Psoas muscle (tissue), 8 donors: ENCODE measurements around the gene TMEM130. TPM values are rescaled to one million over a fixed set of nuclear protein-coding genes. Genes with fewer than 3 reads are reported as not detected.
"Not testable (repeated sequence)": the region's sequence is repeated elsewhere in the genome, so short reads cannot be mapped to it uniquely, and the experiment has no call there.

ENCODE experiments used
- ATAC-seq, 4 donors: fragments of 200-7000 bp; cut with Tn5 transposase; one replicate each; pipeline ENCODE4 v1.9.1; 2020; ENCODE audit warnings: moderate library complexity in 3 of 4, mild to moderate bottlenecking in 2 of 4
- DNase-seq, 2 donors: peaks; one replicate each; pipeline ENCODE4 v3.0.0-alpha.2; 2020
- H3K27ac ChIP-seq: fragments of 200-600 bp; one replicate; pipeline ENCODE4 v1.8.0; 2022
- H3K27me3 ChIP-seq, 3 donors: fragments of 200-600 bp in 1 of 3; one replicate each; pipeline versions ENCODE4 v1.6.1 to v1.8.0; 2013 to 2022; ENCODE audit warnings: low read length in 2 of 3, mild to moderate bottlenecking in 2 of 3, moderate library complexity in 1 of 3; ENCODE audit not compliant: insufficient read depth in 3 of 3
- H3K36me3 ChIP-seq, 2 donors: fragments of 200-600 bp in 1 of 2; one replicate each; pipeline versions ENCODE4 v1.6.1 to v1.8.0; 2013 to 2022; ENCODE audit warnings: low read depth in 1 of 2, mild to moderate bottlenecking in 1 of 2, moderate library complexity in 1 of 2; ENCODE audit not compliant: insufficient read depth in 1 of 2
- H3K4me1 ChIP-seq: fragments of 200-600 bp; one replicate; pipeline ENCODE4 v1.8.0; 2022
- H3K4me3 ChIP-seq: fragments of 200-600 bp; one replicate; pipeline ENCODE4 v1.8.0; 2022; ENCODE audit warnings: mild to moderate bottlenecking
- H3K9me3 ChIP-seq: fragments of 200-600 bp; one replicate; pipeline ENCODE4 v1.8.0; 2022
- CTCF ChIP-seq: fragments of 200-600 bp; IDR thresholded peaks from one replicate; pipeline ENCODE4 v1.8.0; 2022; ENCODE audit warnings: antibody characterized with exemption
- WGBS, 3 donors: extraction: QIAGEN DNeasy Blood & Tissue Kit; methylation state at CpG; one replicate each; pipeline versions ENCODE4 v1.1.6 to v1.1.7; 2013; 5-methylcytosine and 5-hydroxymethylcytosine counted together
- intact Hi-C, 2 donors: fragments of 100-400 bp; cut with DNase I; formaldehyde crosslinking; loops; one replicate each; pipeline versions ENCODE4 v1.11.0 to v1.14.2; 2022
- polyA plus RNA-seq, 3 donors: library from polyadenylated mRNA; stranded (reverse); fragments of 200-250 nt; gene quantifications; one replicate each; pipeline ENCODE4 v1.2.3, GENCODE V29; 2013
- total RNA-seq, 4 donors: library from RNA; stranded (reverse); fragmentation: NEBNext Ultra II Directional in 2 of 4; extraction: Animal tissue kit (Norgen Biotek cat#: 25700) in 2 of 4; gene quantifications; one replicate each; pipeline versions ENCODE4 v1.2.1 to v1.2.4, GENCODE V29; 2021 to 2023
- donor health status: healthy with polysubstance abuse.
- donor health status: DM: no; HTN: no; CAD: no; lungs with moderate emphysema.
- donor health status: Bipolar disorder and iron deficiency.
- donor health status: healthy.
- donor health status: DM: yes; HTN: yes; CAD: no.
- donor health status: DM: no; HTN: no; CAD: no.
- donor health status: DM: no; HTN: no; CAD: no.
- donor health status: DM: yes; HTN: yes; CAD: no.

The TMEM130 gene
- total and polyA plus RNA-seq, 7 donors, result 0.08 TPM; not detected in 6

DNA sequence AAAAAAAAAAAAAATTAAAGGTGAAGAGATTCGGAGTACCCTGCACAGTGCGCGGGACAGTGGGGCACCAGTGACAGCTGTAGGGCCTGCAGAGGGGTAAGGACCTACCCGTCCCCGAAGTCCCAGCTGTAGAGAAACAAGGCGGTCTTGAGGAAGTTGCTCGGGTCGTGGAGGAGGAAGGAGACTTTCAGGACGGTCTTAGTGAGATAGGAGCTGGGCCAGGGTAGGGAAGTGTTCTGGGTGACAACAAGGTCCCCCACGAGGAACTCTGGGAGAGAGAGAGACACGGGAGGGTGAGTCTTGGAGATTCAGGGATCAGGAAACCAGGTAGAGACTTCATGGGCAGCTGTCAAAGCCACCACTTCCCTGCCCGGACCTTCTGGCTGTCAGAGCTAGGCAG, 9.7 kb downstream of the TMEM130 start:
- Histone ChIP-seq H3K27me3 (peaks cover 0 to 8% (median 0%) of the 10 kb centered on the region in 3 donors), H3K9me3 (no peaks in the 10 kb centered on the region), H3K4me1 (no peaks in the 10 kb centered on the region), H3K36me3 (no peaks in the 10 kb centered on the region), H3K27ac (no peak overlapping the region), H3K4me3 (no peak overlapping the region)
- TF ChIP-seq CTCF, result no peak
- intact Hi-C loops, result no loop called here
- WGBS, 3 donors, result 66 to 72% (median 70%) methylated on average over 12 of the region's 12 CpGs
- DNase-seq (no peak), ATAC-seq (no peak)

- ATAC-seq, result no peak
- TF ChIP-seq CTCF, result no peak
- no peak overlapping the region for H3K27ac ChIP-seq
- H3K27me3 ChIP-seq, result peaks cover 0 to 8% (median 0%) of the 10 kb centered on the region in 3 donors
- no peak for DNase-seq
- intact Hi-C loops, result no loop called here
- no peaks in the 10 kb centered on the region for H3K9me3 ChIP-seq
- H3K4me3 ChIP-seq, result no peak overlapping the region
- 66 to 74% (median 68%) methylated on average over 24 of the region's 24 CpGs for WGBS, 3 donors
- no peaks in the 10 kb centered on the region for H3K4me1 ChIP-seq
- no peaks in the 10 kb centered on the region for H3K36me3 ChIP-seq
Observed at GRCh38 chr7:98855610-98856422, 14.0 kb downstream of the TMEM130 start.

GRCh38 chr7:98852826-98853225, 17.0 kb downstream of the TMEM130 start:
- Histone ChIP-seq H3K36me3 (no peaks in the 10 kb centered on the region), H3K9me3 (peaks cover 5% of the 10 kb centered on the region), H3K27ac (no peak overlapping the region), H3K27me3 (peaks cover 0 to 4% (median 0%) of the 10 kb centered on the region in 3 donors), H3K4me1 (no peaks in the 10 kb centered on the region), H3K4me3 (no peak overlapping the region)
- TF ChIP-seq CTCF, result no peak
- ATAC-seq (no peak), DNase-seq (no peak)
- intact Hi-C loops, result no loop called here
- 51 to 55% (median 55%) methylated on average over 4 of the region's 4 CpGs for WGBS, 3 donors

- Histone ChIP-seq H3K36me3 (no peaks in the 10 kb centered on the region), H3K27ac (no peak overlapping the region), H3K27me3 (peaks cover 0 to 2% (median 0%) of the 10 kb centered on the region in 3 donors), H3K9me3 (peaks cover 5% of the 10 kb centered on the region), H3K4me1 (no peaks in the 10 kb centered on the region), H3K4me3 (no peak overlapping the region)
- 90 to 93% (median 92%) methylated on average over 3 of the region's 3 CpGs for WGBS, 3 donors
- DNase-seq, result no peak
- TF ChIP-seq CTCF, result no peak
- intact Hi-C loops, result no loop called here
- no peak for ATAC-seq
Observed at GRCh38 chr7:98848918-98849317, 20.9 kb downstream of the TMEM130 start.

DNA sequence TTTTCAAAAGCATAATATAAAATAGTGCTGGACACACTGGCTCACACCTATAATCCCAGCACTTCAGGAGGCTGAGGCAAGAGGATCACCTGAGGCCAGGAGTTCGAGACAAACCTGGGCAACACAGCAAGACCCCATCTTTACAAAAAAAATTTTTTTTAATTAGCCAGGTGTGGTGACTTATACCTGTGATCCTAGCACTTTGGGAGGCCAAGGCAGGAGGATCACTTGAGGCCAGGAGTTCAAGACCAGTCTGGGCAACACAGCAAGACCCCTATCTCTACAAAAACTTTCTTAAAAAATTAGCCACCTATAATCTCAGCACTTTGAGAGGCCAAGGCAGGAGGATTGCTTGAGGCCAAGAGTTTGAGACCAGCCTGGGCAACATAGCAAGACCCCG, 27.3 kb downstream of the TMEM130 start:
- H3K27me3 ChIP-seq, H3K4me3 ChIP-seq, DNase-seq, H3K4me1 ChIP-seq, H3K9me3 ChIP-seq, H3K27ac ChIP-seq, H3K36me3 ChIP-seq, intact Hi-C loops, ATAC-seq: not testable (repeated sequence)
- 82 to 96% (median 85%) methylated on average over 2 of the region's 2 CpGs for WGBS, 3 donors
